ENCODE measurements around the gene HMGN2. TPM values are rescaled to one million over a fixed set of nuclear protein-coding genes. Genes with fewer than 3 reads are reported as not detected.

HMGN2 gene
- polyA plus RNA-seq, 1 donor (not counting 4 experiments of a cell fraction or from before 2014, with no cell fraction given) = 130 TPM

DNA sequence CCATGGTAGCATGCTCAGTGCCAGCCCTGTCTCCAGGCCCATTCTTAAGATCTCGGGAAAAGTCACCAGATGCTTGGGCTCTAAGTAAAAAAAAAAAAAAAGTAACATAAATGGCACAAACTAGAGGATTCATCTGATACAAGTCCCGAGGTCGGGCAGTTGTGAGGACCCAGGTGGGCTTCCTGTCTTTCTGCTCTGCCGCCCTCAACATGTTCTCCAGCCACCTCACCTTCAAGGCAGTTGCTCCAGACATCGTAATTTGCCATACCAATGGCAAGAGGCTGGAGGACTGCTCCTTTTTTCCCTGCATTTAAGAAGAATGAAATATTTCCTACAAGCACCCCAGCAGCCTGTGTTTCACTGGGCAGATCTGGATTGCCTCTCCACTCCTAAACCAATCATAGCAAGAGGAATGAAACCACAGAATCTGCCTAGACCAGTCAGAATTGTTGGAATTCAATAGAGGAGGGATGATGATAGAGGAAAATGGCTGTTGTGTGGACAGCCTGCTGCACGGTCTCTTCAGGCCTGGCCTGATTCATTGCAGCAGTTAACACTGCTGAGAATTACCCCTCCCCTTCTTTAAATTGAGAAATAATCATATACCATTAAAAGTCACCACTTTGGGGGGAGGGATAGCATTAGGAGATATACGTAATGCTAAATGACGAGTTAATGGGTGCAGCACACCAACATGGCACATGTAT lies 5.4 kb downstream of the HMGN2 start:
- H4K20me1 ChIP-seq (ENCODE audit: control insufficient read depth, extremely low read depth, insufficient read depth, low read length) = peaks cover 6% of the 10 kb centered on the region
- DNase-seq (ENCODE audit: low read depth, low spot score) (no peak), FAIRE-seq (no peak)
- H3K4me2 ChIP-seq (ENCODE audit: control insufficient read depth, extremely low read depth, insufficient read depth, low read depth, low read length) = no peak overlapping the region
- no peak overlapping the region for H2AFZ ChIP-seq (ENCODE audit: control insufficient read depth, low read length)
- H3K9me3 ChIP-seq (ENCODE audit: control insufficient read depth, low read depth, low read length) = no peaks in the 10 kb centered on the region
- no peaks in the 10 kb centered on the region for H3K27me3 ChIP-seq (ENCODE audit: control insufficient read depth, extremely low read depth, insufficient read depth, low read length)
- H3K4me1 ChIP-seq (ENCODE audit: control insufficient read depth, extremely low read depth, insufficient read depth, low read length) = peaks cover 14% of the 10 kb centered on the region
- peaks cover 15% of the 10 kb centered on the region for H3K79me2 ChIP-seq (ENCODE audit: control insufficient read depth, insufficient read depth, low read length)
- no peak overlapping the region for H3K27ac ChIP-seq (ENCODE audit: control insufficient read depth, insufficient read depth, low read length)
- H3K4me3 ChIP-seq (ENCODE audit: control insufficient read depth in 2 of 3, extremely low read depth in 1 of 3, insufficient read depth in 2 of 3, low read depth in 1 of 3, low read length in 3 of 3) = no peak overlapping the region
- TF ChIP-seq, protein P1, sequence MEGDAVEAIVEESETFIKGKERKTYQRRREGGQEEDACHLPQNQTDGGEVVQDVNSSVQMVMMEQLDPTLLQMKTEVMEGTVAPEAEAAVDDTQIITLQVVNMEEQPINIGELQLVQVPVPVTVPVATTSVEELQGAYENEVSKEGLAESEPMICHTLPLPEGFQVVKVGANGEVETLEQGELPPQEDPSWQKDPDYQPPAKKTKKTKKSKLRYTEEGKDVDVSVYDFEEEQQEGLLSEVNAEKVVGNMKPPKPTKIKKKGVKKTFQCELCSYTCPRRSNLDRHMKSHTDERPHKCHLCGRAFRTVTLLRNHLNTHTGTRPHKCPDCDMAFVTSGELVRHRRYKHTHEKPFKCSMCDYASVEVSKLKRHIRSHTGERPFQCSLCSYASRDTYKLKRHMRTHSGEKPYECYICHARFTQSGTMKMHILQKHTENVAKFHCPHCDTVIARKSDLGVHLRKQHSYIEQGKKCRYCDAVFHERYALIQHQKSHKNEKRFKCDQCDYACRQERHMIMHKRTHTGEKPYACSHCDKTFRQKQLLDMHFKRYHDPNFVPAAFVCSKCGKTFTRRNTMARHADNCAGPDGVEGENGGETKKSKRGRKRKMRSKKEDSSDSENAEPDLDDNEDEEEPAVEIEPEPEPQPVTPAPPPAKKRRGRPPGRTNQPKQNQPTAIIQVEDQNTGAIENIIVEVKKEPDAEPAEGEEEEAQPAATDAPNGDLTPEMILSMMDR (optimal IDR thresholded peaks at IDR 0.05 in 1 of 3, IDR thresholded peaks at IDR 0.05 in 1 of 3, conservative IDR thresholded peaks at IDR 0.05 in 1 of 3; ENCODE audit: extremely low read depth in 1 of 3, insufficient read depth in 2 of 3, low read length in 3 of 3) = no peak
- no peak for TF ChIP-seq EZH2 (IDR thresholded peaks at IDR 0.05; ENCODE audit: low read length)
- H3K9me1 ChIP-seq (ENCODE audit: control insufficient read depth, extremely low read depth, insufficient read depth, low read length) = no peaks in the 10 kb centered on the region
- H3K9ac ChIP-seq (ENCODE audit: control insufficient read depth, extremely low read depth, insufficient read depth, low read length) = no peak overlapping the region
- dilution Hi-C loops (cut with MboI; ENCODE audit: extremely low pct_ligation_motif_present, low sequenced_read_pairs) = no loop called here
- peaks cover 21 to 36% of the 10 kb centered on the region in 2 experiments for H3K36me3 ChIP-seq (ENCODE audit: control insufficient read depth in 2 of 2, extremely low read depth in 1 of 2, insufficient read depth in 2 of 2, low read length in 2 of 2)

DNA sequence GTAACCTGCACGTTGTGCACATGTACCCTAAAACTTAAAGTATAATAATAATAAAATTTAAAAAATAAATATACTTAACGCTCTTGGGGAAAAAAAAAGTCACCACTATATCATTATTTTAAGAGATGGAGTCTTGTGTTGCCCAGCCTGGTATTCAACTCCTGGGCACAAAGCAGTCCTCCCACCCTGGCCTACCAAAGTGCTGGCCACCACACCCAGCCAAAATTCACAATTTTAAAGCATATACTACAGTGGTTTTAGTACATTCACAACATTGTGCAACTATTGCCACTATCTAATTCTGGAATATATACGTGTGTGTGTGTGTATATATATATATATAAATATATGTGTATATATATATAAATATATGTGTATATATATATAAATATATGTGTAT lies 5.9 kb downstream of the HMGN2 start:
- Histone ChIP-seq H3K4me3 (ENCODE audit: control insufficient read depth in 2 of 3, extremely low read depth in 1 of 3, insufficient read depth in 2 of 3, low read depth in 1 of 3, low read length in 3 of 3) (no peak overlapping the region), H3K9me1 (ENCODE audit: control insufficient read depth, extremely low read depth, insufficient read depth, low read length) (no peaks in the 10 kb centered on the region), H3K9ac (ENCODE audit: control insufficient read depth, extremely low read depth, insufficient read depth, low read length) (no peak overlapping the region), H4K20me1 (ENCODE audit: control insufficient read depth, extremely low read depth, insufficient read depth, low read length) (peaks cover 5% of the 10 kb centered on the region), H3K4me2 (ENCODE audit: control insufficient read depth, extremely low read depth, insufficient read depth, low read depth, low read length) (no peak overlapping the region), H3K4me1 (ENCODE audit: control insufficient read depth, extremely low read depth, insufficient read depth, low read length) (peaks cover 14% of the 10 kb centered on the region), H3K27ac (ENCODE audit: control insufficient read depth, insufficient read depth, low read length) (no peak overlapping the region), H3K36me3 (ENCODE audit: control insufficient read depth in 2 of 2, extremely low read depth in 1 of 2, insufficient read depth in 2 of 2, low read length in 2 of 2) (peaks cover 21 to 36% of the 10 kb centered on the region in 2 experiments), H3K27me3 (ENCODE audit: control insufficient read depth, extremely low read depth, insufficient read depth, low read length) (no peaks in the 10 kb centered on the region), H3K79me2 (ENCODE audit: control insufficient read depth, insufficient read depth, low read length) (peaks cover 14% of the 10 kb centered on the region), H2AFZ (ENCODE audit: control insufficient read depth, low read length) (no peak overlapping the region), H3K9me3 (ENCODE audit: control insufficient read depth, low read depth, low read length) (no peaks in the 10 kb centered on the region)
- dilution Hi-C loops (cut with MboI; ENCODE audit: extremely low pct_ligation_motif_present, low sequenced_read_pairs) = no loop called here
- DNase-seq (ENCODE audit: low read depth, low spot score) = no peak
- FAIRE-seq = no peak
- TF ChIP-seq, protein P1 (optimal IDR thresholded peaks at IDR 0.05 in 1 of 3, IDR thresholded peaks at IDR 0.05 in 1 of 3, conservative IDR thresholded peaks at IDR 0.05 in 1 of 3; ENCODE audit: extremely low read depth in 1 of 3, insufficient read depth in 2 of 3, low read length in 3 of 3) = no peak
- no peak for TF ChIP-seq EZH2 (IDR thresholded peaks at IDR 0.05; ENCODE audit: low read length)
